ENCODE results near the gene CP. TPM values are rescaled to one million over a fixed set of nuclear protein-coding genes. Genes with fewer than 3 reads are reported as not detected.
"Not testable (repeated sequence)": the region's sequence is repeated elsewhere in the genome, so short reads cannot be mapped to it uniquely, and the experiment has no call there.

Gene CP
- 0.39 TPM in 1 of 2 replicates, not detected in the other for total RNA-seq (2014; rRNA removed; shearing (Covaris generic))

DNA sequence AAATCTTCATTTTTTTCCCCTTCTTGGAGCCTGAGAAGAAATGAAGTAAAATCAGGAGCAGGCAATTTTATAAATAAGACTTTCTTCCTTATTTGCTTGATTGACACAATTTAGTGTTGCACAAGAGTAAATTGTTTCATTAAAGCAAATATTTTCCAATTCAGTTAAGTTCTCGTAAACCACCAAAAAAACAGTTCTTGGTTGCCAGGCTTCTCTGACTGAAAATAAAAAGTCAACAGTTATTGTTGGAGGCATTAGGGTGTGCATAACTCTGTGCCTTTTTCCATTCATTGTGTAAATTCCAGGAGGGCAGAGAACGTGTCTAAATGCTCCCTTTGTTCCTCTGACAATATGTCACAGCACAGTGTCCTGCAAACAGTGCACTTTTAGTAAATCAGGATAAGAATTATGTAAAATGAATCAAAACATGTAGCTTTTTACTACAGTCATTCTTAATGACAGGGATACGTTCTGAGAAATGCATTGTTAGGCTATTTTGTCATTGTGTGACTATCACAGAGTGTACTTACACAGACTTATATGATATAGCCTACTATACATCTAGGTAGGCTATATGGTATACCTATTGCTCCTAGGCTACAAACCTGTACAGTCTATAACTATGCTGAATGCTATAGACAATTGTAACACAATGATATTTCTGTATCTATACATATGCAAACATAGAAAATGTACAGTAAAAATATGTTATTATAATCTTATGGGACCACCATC is at the start of gene CP:
TSS of gene CP (minus strand) at position 47 of the 735 bp plus-strand sequence. CDS start at position 10, 37 bp downstream.
- no peak for DNase-seq (ENCODE audit: low read depth)

GRCh38 chr3:149270180-149270579 is 48.6 kb upstream of the CP start:
- DNase-seq (ENCODE audit: low read depth), result no peak

- no peak for DNase-seq (ENCODE audit: low read depth)
These were observed 48.1 kb upstream of the CP start for GRCh38 chr3:149269687-149270086.

- DNase-seq (ENCODE audit: low read depth), result no peak
These were observed 45.9 kb upstream of the CP start for GRCh38 chr3:149267565-149267964.

- no peak for DNase-seq (ENCODE audit: low read depth)
These were observed 45.1 kb upstream of the CP start for GRCh38 chr3:149266736-149267135.

- no peak for DNase-seq (ENCODE audit: low read depth)
These were observed 42.2 kb upstream of the CP start for GRCh38 chr3:149263856-149264255.

DNA sequence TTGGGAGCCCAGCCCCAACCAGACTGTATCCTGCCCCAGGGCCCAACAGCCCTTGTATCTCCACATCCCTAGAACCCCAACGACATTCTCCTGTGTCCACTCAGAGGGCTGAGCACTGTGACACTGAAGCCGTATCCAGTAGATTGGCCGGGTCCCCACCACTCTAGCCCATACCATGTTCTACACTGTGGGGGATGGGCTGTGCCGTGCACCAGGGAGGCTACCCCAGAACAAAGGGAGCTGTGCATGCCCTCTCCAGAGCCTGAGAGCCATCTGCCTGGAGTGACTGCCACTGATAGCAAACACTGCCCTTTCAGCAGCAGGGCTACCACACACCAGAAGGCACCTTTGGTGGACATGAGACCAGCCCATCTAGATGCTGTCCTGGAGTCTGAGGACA is 37.1 kb upstream of the CP start:
- no peak for DNase-seq (ENCODE audit: low read depth)

- peak; percentile 41 for DNase-seq (ENCODE audit: low read depth)
These were observed 36.7 kb upstream of the CP start for GRCh38 chr3:149258298-149258697.

DNA sequence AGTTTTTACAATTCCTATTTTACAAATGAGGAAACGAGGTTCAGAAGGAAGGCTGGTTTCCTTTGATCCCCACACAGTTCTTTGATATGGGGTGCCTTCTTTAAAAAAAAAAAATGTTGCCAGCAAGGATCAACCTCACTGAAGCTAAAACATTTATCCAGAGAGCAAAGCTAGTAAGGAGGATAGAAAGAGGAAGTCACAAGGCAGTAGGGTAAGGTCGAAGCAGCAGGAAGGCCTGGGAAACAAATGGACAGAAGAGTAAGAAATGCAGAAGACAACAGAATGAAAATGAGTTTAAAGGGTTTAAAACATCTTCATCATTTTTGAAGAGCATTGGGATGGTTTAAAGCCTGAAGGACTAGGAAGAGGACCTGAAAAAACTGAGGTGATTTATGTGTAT is 30.6 kb upstream of the CP start:
- DNase-seq (ENCODE audit: low read depth), result no peak

- no peak for DNase-seq (ENCODE audit: low read depth)
These were observed 29.6 kb upstream of the CP start for GRCh38 chr3:149251186-149251585.

DNA sequence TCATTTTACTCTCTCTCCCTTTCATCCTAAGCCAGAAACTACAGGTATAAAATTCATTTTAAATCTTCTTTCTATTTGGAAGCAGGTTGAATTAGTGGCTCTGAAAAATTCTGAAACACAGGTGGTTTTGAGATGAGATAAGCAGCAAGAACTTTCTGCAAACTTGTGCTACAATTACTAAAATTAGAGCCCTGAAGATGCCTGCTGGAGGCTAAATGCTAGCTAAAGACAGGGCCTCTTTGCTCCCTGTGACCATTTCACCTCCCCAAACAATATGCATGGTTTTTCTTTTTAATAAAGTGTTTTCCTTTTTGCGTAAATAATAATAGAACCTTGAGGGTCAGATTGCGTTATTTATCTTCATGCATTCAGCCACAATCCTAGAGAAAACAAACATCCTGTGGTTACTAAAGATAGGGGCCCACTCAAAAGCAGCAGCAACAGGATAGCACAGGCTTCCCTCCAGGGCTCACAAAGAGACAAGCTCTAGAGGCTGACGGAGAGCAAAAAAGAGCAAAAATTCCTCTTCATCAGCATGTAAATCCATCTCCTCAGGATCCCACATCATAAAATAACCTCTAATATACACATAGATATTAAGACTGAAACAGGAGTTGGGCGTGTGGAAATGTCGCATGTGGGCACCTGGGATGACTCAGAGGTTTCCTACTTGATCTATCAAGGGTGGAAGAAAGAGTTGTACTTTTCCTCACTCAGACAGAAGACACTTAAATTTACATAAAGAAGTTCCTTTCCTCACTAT is 26.5 kb upstream of the CP start:
- no peak for DNase-seq (ENCODE audit: low read depth)

- no peak for DNase-seq (ENCODE audit: low read depth)
These were observed 25.5 kb upstream of the CP start for GRCh38 chr3:149247008-149247710.

DNA sequence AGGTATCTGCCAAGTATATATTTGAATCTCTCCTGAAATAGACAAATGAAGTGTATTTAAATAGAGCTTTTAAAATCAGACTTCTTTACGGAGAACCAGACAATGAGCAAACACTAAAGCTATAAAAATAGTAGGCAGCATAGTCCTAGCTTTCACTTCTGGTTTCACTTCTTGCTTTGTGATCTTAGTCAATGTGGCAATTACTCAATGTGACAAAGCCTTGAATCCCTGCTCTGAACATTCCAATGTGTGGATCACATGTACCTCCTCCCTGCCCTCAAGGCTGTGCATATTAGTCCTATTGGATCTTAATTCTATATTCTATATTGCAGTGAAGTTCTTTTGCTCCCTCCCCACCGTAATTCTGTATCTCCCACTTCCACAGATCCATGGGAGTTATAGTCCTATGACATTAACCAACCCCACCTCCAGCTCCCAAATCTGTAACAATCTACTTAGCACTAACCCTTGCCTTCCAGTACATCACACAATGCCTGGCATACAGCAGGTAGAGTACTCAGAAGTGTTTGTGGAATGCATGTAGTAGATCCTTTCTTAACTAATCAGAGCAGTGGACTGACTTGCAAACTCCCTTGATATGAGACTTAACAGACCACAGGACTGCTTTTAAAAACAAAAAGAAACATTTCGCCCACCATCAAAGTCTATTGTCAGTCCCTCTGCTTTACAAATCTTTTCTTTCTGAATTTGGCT is 24.3 kb upstream of the CP start:
- DNase-seq (ENCODE audit: low read depth), result peak; percentile 76

DNA sequence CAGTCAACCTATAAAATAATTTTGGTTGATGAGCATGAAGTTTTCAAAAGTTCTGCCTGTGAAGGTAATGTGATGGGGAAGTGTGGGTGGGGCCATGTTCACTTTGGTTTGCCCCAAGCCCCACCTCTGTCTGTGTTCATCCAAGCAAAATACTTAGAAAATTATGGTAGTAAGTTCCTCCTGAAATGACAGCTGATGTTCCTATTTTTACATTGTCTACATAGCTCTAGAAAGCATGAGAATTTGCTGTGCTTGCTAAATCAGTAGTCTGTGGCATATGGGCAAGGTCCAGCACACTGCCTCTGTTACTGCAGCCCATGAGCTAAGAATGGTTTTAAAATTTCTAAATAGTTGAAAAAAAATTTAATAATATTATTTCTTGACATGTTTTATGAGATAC is 21.9 kb upstream of the CP start:
- DNase-seq (ENCODE audit: low read depth), result no peak

DNA sequence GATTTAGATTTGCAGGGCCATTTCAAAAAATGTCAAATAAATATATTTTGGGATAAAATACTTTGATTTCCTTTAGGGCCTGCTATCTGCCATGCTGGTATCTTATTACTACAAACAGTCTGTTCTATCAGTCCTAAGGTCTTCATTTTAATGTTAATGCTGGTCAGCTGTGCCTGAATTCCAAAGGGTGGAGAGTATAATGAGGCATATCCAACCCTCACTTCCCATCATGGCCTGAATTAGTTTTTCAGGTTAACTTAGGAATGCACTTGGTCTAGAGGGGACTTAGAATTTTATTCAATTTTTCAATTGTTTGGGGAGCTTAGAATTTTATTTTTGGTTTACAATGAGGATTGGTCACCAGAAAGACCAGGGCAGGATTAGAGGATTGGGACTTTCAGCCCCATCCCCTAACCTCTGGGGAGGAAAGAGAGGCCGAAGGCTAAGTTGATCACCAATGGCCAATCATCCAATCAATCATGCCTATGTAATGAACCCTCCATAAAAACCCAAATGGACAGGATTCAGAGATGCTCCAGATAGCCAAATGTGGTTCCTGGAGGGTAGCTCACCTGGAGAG is 17.8 kb upstream of the CP start:
- DNase-seq (ENCODE audit: low read depth), result no peak

DNA sequence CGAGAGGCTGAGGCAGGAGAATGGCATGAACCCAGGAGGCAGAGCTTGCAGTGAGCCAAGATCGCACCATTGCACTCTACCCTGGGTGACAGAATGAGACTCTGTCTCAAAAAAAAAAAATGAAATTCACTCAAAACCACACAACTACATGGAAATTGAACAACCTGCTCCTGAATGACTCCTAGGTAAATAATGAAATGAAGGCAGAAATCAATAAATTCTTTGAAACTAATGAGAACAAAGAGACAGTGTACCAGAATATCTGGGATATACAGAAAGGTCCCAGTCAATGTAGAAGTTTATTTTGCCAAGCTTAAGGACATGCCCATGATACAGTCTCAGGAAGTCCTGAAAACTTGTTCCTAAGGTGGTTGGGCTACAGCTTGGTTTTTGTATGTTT is 16.6 kb upstream of the CP start:
- not testable (repeated sequence) for DNase-seq (ENCODE audit: low read depth)

GRCh38 chr3:149235599-149236424 is 14.2 kb upstream of the CP start:
- no peak for DNase-seq (ENCODE audit: low read depth)

GRCh38 chr3:149234671-149235245 is 13.1 kb upstream of the CP start:
- peak; percentile 57 for DNase-seq (ENCODE audit: low read depth)

DNA sequence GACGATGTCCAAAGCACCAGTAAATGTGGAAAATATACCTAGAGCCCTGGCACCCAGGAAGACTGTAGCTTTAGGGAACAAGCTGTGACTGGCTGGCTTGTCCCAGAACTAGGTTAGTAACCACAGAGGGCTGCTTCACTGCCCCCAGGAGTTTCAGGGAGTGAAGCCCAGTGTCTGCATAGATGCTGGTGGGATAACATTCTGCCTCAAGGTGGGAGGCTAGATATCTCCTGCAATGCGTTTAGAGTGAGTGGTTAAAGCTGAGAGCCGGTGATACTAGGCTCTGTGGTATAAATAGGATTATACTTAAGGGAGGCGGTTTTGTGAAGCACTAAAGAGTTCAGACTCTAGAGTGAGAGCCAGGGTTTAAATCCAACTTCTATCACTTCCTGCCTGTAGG is 11.7 kb upstream of the CP start:
- DNase-seq (ENCODE audit: low read depth), result no peak

DNA sequence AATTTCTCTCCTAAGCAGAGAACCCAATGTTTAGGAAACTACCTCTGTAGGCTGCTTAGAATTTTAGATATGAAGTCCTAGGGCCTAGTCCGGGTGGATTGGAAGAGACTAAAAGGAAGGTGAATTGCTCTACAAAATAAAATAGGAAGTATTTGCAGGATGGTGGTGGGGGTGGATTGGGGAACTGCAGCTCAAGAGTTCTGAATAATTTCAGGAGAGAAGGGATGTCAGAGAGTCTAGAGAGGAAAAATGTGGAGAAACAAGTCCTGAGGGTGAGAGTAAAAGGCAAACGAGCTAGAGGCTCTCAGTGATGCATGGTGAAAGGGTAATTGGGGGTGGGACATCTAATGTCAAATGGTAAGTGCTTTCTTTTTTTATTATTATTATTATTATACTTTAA is 10.2 kb upstream of the CP start:
- no peak for DNase-seq (ENCODE audit: low read depth)
